Epithelial cell of proximal tubule (primary cell): ENCODE measurements around the gene SSBP2. TPM values are rescaled to one million over a fixed set of nuclear protein-coding genes. Genes with fewer than 3 reads are reported as not detected.

ENCODE experiments used
- DNase-seq: peaks from one replicate; pipeline ENCODE4 v3.0.0-alpha.2; 2011; ENCODE audit warnings: low read depth
- H3K4me3 ChIP-seq: 2 replicates; pipeline ENCODE4 v1.5.1; 2011; ENCODE audit warnings: low read depth, mild to moderate bottlenecking, low read length
- total RNA-seq: library from RNA; depleted of rRNA; stranded (reverse); fragments of >200 nt; gene quantifications from 2 replicates; pipeline ENCODE4 v1.2.3, GENCODE V29; 2015
- TF ChIP-seq, protein P1 (sequence below): conservative IDR thresholded peaks from 2 replicates; pipeline ENCODE4 v1.5.1; 2012; ENCODE audit warnings: low read depth, mild to moderate bottlenecking, low read length

SSBP2 gene
- total RNA-seq, 1 donor from 2014 or later = 3.9 TPM

DNA sequence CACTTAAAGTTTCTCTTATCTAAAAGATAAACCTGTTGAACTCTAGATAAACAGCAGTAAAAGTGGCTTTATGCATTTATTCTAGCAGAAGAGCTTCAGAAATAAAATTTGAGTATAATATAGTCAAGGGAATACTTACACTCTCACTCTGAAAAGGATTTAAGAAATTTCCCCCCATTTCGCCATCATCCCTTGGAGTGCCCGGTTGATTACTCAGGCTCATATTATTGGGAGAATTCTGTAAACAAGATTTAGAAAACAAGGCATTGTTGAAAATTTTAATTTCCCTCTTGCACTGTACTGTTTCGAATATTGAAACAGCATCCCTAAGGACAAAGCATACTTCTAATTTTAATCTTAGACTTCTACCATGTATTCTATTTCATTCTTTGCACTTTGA, 322.5 kb downstream of the SSBP2 start:
- H3K4me3 ChIP-seq = no peak overlapping the region
- no peak for DNase-seq
- TF ChIP-seq, protein P1, sequence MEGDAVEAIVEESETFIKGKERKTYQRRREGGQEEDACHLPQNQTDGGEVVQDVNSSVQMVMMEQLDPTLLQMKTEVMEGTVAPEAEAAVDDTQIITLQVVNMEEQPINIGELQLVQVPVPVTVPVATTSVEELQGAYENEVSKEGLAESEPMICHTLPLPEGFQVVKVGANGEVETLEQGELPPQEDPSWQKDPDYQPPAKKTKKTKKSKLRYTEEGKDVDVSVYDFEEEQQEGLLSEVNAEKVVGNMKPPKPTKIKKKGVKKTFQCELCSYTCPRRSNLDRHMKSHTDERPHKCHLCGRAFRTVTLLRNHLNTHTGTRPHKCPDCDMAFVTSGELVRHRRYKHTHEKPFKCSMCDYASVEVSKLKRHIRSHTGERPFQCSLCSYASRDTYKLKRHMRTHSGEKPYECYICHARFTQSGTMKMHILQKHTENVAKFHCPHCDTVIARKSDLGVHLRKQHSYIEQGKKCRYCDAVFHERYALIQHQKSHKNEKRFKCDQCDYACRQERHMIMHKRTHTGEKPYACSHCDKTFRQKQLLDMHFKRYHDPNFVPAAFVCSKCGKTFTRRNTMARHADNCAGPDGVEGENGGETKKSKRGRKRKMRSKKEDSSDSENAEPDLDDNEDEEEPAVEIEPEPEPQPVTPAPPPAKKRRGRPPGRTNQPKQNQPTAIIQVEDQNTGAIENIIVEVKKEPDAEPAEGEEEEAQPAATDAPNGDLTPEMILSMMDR = no peak

GRCh38 chr5:81427566-81427965, 323.3 kb downstream of the SSBP2 start:
- no peak for DNase-seq
- no peak overlapping the region for H3K4me3 ChIP-seq
- TF ChIP-seq, protein P1 = no peak

- TF ChIP-seq, protein P1 = no peak
- no peak for DNase-seq
- H3K4me3 ChIP-seq = no peak overlapping the region
Measured at GRCh38 chr5:81426359-81427030, 324.4 kb downstream of the SSBP2 start.

- H3K4me3 ChIP-seq = no peak overlapping the region
- TF ChIP-seq, protein P1 = peak; percentile 60
- DNase-seq = no peak
Measured at GRCh38 chr5:81425569-81425968, 325.3 kb downstream of the SSBP2 start.

- no peak overlapping the region for H3K4me3 ChIP-seq
- DNase-seq = no peak
- TF ChIP-seq, protein P1 = no peak
Measured at GRCh38 chr5:81424728-81425127, 326.2 kb downstream of the SSBP2 start.

- no peak overlapping the region for H3K4me3 ChIP-seq
- DNase-seq = peak; percentile 15
- TF ChIP-seq, protein P1 = no peak
Measured at GRCh38 chr5:81422671-81423070, 328.2 kb downstream of the SSBP2 start.

- H3K4me3 ChIP-seq = no peak overlapping the region
- DNase-seq = peak; percentile 79
- TF ChIP-seq, protein P1 = no peak
Measured at GRCh38 chr5:81420039-81420667, 330.7 kb downstream of the SSBP2 start.
